Hepatocyte (in vitro differentiated cells): Measurements from ENCODE around the gene RPS3A.

Source experiments
- EZH2 ChIP-seq: fragments of 200-600 bp; sonication (generic); IDR thresholded peaks from 2 replicates; pipeline ENCODE4 v1.6.1; 2016; ENCODE audit warnings: antibody characterized with exemption, mild to moderate bottlenecking, borderline replicate concordance
- EZH2phosphoT487 ChIP-seq: fragments of 200-600 bp; sonication (generic); IDR thresholded peaks from one replicate; pipeline ENCODE4 v1.6.1; 2018; ENCODE audit warnings: antibody characterized with exemption, mild to moderate bottlenecking, low read depth, moderate library complexity; ENCODE audit not compliant: unreplicated experiment, severe bottlenecking
- TF ChIP-seq, protein P1 (sequence below): fragments of 200-600 bp; sonication (generic); IDR thresholded peaks from 2 replicates; pipeline ENCODE4 v1.5.1; 2016; ENCODE audit warnings: antibody characterized with exemption, mild to moderate bottlenecking; ENCODE audit not compliant: poor library complexity

DNA sequence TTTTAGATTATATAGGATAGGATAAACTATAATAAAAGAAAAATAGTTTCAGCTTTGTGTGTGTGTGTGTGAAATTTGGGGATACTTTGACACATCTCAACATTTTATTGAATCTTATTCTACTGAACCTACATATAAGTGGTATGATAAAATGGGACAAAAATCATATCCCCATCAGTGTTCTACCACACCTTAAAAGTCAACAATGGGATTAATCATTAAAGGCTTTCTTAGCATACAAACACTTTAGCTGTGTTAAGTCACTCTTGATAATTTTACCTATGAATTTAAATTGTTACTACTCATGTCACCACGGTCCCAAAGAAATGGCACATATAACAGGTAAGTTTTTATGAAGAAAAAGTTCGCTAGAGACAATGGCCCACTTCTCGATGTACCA, 46.6 kb upstream of the RPS3A start:
- TF ChIP-seq, protein P1, sequence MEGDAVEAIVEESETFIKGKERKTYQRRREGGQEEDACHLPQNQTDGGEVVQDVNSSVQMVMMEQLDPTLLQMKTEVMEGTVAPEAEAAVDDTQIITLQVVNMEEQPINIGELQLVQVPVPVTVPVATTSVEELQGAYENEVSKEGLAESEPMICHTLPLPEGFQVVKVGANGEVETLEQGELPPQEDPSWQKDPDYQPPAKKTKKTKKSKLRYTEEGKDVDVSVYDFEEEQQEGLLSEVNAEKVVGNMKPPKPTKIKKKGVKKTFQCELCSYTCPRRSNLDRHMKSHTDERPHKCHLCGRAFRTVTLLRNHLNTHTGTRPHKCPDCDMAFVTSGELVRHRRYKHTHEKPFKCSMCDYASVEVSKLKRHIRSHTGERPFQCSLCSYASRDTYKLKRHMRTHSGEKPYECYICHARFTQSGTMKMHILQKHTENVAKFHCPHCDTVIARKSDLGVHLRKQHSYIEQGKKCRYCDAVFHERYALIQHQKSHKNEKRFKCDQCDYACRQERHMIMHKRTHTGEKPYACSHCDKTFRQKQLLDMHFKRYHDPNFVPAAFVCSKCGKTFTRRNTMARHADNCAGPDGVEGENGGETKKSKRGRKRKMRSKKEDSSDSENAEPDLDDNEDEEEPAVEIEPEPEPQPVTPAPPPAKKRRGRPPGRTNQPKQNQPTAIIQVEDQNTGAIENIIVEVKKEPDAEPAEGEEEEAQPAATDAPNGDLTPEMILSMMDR: no peak
- TF ChIP-seq EZH2 (no peak), EZH2phosphoT487 (no peak)
